DMS53 (cell line): Measurements from ENCODE around the gene KCNQ4.

Experiments used
- DNase-seq: peaks from one replicate; lab custom pipeline; 2025; lab: John Stamatoyannopoulos, UW

The KCNQ4 gene

GRCh38 chr1:40777224-40777970, 6.2 kb upstream of the KCNQ4 start:
- no peak for DNase-seq

- no peak for DNase-seq
Observed at GRCh38 chr1:40780678-40781607, 2.6 kb upstream of the KCNQ4 start.

GRCh38 chr1:40781608-40781971, 2.0 kb upstream of the KCNQ4 start:
- DNase-seq = no peak

- DNase-seq = peak; percentile 49
Observed at GRCh38 chr1:40782371-40782956, 1.1 kb upstream of the KCNQ4 start.

GRCh38 chr1:40784141-40784770, 669 bp downstream of the KCNQ4 start:
- DNase-seq = peak; percentile 48

- no peak for DNase-seq
Observed at GRCh38 chr1:40784771-40785151, 1.2 kb downstream of the KCNQ4 start.

GRCh38 chr1:40785446-40785845, 1.9 kb downstream of the KCNQ4 start:
- DNase-seq = no peak

- peak; percentile 20 for DNase-seq
Observed at GRCh38 chr1:40786171-40786994, 2.8 kb downstream of the KCNQ4 start.

- no peak for DNase-seq
Observed at GRCh38 chr1:40786995-40787705, 3.6 kb downstream of the KCNQ4 start.

GRCh38 chr1:40787737-40788560, 4.4 kb downstream of the KCNQ4 start:
- no peak for DNase-seq

- no peak for DNase-seq
Observed at GRCh38 chr1:40788561-40789341, 5.2 kb downstream of the KCNQ4 start.

GRCh38 chr1:40789342-40789598, 5.7 kb downstream of the KCNQ4 start:
- no peak for DNase-seq

- DNase-seq = no peak
Observed at GRCh38 chr1:40789661-40790430, 6.3 kb downstream of the KCNQ4 start.

GRCh38 chr1:40792036-40792435, 8.4 kb downstream of the KCNQ4 start:
- no peak for DNase-seq

- no peak for DNase-seq
Observed at GRCh38 chr1:40793617-40794016, 10.0 kb downstream of the KCNQ4 start.

GRCh38 chr1:40794048-40794447, 10.5 kb downstream of the KCNQ4 start:
- DNase-seq = no peak

GRCh38 chr1:40794974-40795715, 11.6 kb downstream of the KCNQ4 start:
- DNase-seq = no peak
